HG03342 (cell line): ENCODE measurements around the gene VSTM2A.
A peak's percentile ranks its signal among the peaks of the same experiment; 100 is the strongest.

ENCODE experiments used
- ATAC-seq: cut with Tn5 transposase; IDR thresholded peaks from one replicate; pipeline ENCODE4 v1.9.1; 2021; ENCODE audit warnings: mild to moderate bottlenecking, moderate library complexity; ENCODE audit not compliant: unreplicated experiment

VSTM2A gene

GRCh38 chr7:54596747-54597146, 54.6 kb downstream of the VSTM2A start:
- peak; percentile 100 for ATAC-seq

GRCh38 chr7:54615537-54615936, 73.4 kb downstream of the VSTM2A start:
- no peak for ATAC-seq
